COLO829 (cell line): Measurements from ENCODE around the gene IGFBPL1.
"Not testable (repeated sequence)": the region's sequence is repeated elsewhere in the genome, so short reads cannot be mapped to it uniquely, and the experiment has no call there.

ENCODE experiments used
- DNase-seq: peaks from one replicate; pipeline ENCODE4 v3.0.0; 2012; ENCODE audit warnings: low spot score

IGFBPL1 gene

GRCh38 chr9:38431116-38431515 lies 6.9 kb upstream of the IGFBPL1 start:
- no peak for DNase-seq

- DNase-seq = no peak
Measured at GRCh38 chr9:38428062-38428461, 3.8 kb upstream of the IGFBPL1 start.

- no peak for DNase-seq
Measured at GRCh38 chr9:38424918-38425317, 664 bp upstream of the IGFBPL1 start.

- no peak for DNase-seq
Measured at GRCh38 chr9:38423273-38423972, 831 bp downstream of the IGFBPL1 start.

- DNase-seq = no peak
Measured at GRCh38 chr9:38422555-38423260, 1.5 kb downstream of the IGFBPL1 start.

GRCh38 chr9:38421498-38422211 lies 2.6 kb downstream of the IGFBPL1 start:
- peak; percentile 59 for DNase-seq

- DNase-seq = no peak
Measured at GRCh38 chr9:38419181-38419580, 5.1 kb downstream of the IGFBPL1 start.

- no peak for DNase-seq
Measured at GRCh38 chr9:38418366-38418765, 5.9 kb downstream of the IGFBPL1 start.

GRCh38 chr9:38417003-38417945 lies 7.0 kb downstream of the IGFBPL1 start:
- DNase-seq = peak; percentile 45

- no peak for DNase-seq
Measured at GRCh38 chr9:38416461-38416860, 7.8 kb downstream of the IGFBPL1 start.

GRCh38 chr9:38415856-38416255 lies 8.4 kb downstream of the IGFBPL1 start:
- no peak for DNase-seq

GRCh38 chr9:38414040-38414723 lies 10.1 kb downstream of the IGFBPL1 start:
- no peak for DNase-seq

GRCh38 chr9:38413283-38413682 lies 11.0 kb downstream of the IGFBPL1 start:
- no peak for DNase-seq

GRCh38 chr9:38412751-38413150 lies 11.5 kb downstream of the IGFBPL1 start:
- DNase-seq = no peak

GRCh38 chr9:38408719-38409118 lies 15.5 kb downstream of the IGFBPL1 start:
- DNase-seq = no peak

GRCh38 chr9:38406476-38407186 lies 17.6 kb downstream of the IGFBPL1 start:
- no peak for DNase-seq

GRCh38 chr9:38405785-38406184 lies 18.5 kb downstream of the IGFBPL1 start:
- DNase-seq = no peak

GRCh38 chr9:38404314-38404713 lies 19.9 kb downstream of the IGFBPL1 start:
- no peak for DNase-seq

GRCh38 chr9:38401994-38402393 lies 22.3 kb downstream of the IGFBPL1 start:
- no peak for DNase-seq

GRCh38 chr9:38399191-38399590 lies 25.1 kb downstream of the IGFBPL1 start:
- not testable (repeated sequence) for DNase-seq

GRCh38 chr9:38396371-38396671 lies 27.9 kb downstream of the IGFBPL1 start:
- no peak for DNase-seq
